GM12874 (cell line): Measurements from ENCODE around the gene SPACA9.

Source experiments
- TF ChIP-seq, protein P1 (sequence below): IDR thresholded peaks from 2 replicates; pipeline ENCODE4 v1.5.1; 2011; ENCODE audit warnings: low read depth, mild to moderate bottlenecking, control low read depth, low read length, moderate library complexity; ENCODE audit not compliant: insufficient read depth

SPACA9 gene

DNA sequence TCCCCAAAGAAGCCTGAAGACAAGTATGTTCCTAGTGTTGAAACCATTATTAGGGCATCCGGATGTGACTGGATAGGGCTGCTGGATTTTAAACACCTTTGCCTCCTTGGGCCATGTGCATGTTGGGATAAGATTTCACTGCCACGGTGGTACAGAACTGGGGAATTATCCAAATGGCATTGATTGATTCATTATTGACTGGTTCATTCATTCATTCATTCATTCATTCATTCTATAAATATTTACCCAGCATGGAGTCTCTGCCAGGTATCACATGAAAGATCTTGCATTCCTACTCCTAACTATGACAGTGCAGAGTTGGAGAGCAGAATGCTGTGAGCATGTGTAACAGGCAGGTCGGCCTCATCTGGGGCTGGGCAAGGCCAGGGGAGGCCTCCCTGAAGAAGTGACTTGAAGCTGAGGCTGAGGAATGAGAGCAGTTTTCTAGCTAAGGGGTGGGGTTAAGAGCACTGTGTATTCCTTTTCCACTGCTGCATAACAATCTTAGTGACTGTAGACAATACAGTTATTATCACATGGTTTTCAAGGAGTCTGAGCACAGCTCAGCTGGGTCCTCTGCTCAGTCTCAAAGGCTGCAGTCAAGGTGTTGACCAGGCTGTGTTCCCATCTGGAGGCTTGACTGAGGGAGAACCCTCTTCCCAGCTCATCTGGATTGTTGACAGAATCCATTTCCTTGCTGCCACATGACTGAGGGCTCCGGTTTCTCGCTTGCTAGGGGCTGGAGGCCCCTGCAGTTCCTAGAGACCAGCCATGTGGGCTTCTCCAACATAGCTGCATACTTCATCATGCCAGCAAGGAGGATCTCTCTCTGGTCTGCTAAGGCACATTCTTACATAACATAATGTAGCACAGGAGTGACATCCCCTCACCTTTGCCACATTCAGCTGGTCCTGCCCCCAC lies 36.3 kb upstream of the SPACA9 start:
- TF ChIP-seq, protein P1, sequence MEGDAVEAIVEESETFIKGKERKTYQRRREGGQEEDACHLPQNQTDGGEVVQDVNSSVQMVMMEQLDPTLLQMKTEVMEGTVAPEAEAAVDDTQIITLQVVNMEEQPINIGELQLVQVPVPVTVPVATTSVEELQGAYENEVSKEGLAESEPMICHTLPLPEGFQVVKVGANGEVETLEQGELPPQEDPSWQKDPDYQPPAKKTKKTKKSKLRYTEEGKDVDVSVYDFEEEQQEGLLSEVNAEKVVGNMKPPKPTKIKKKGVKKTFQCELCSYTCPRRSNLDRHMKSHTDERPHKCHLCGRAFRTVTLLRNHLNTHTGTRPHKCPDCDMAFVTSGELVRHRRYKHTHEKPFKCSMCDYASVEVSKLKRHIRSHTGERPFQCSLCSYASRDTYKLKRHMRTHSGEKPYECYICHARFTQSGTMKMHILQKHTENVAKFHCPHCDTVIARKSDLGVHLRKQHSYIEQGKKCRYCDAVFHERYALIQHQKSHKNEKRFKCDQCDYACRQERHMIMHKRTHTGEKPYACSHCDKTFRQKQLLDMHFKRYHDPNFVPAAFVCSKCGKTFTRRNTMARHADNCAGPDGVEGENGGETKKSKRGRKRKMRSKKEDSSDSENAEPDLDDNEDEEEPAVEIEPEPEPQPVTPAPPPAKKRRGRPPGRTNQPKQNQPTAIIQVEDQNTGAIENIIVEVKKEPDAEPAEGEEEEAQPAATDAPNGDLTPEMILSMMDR = no peak

DNA sequence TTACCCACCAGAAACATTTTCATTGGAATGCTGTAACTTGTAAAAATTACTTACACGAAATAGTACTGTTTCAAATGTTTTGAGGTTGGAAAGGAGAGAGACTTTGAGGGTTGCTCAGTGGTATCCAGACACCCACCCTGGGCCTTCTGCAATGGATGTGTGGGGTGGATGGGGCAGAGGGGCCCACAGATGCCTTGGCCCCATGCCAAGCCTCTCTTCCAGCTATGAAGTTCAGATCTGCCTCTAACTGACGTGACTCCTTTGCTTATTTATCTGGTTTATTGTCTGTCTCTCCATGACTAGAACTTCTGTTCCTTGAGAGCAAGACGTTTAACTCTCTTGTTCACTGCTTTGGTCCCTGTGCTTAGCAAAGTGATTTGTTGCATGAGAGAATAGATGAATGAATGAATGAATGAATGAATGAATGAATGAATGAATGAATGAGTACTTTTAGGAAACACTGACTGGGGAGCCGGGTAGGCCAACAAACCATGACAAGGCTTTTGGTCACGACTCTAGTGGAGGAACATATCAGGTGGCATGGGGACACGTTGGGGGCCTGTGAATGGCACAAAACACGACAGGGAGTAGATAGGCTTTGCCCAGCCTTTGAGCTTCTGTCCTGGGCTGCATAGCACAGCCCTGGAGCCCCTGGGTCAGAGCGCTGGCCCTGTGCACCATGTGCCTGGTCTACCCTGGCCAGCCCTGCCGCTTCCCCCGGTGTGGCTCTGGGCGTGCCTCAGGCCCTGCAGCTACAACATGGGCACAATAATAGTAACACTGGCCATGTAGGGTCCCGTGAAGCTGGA lies 32.4 kb upstream of the SPACA9 start:
- TF ChIP-seq, protein P1 = no peak

DNA sequence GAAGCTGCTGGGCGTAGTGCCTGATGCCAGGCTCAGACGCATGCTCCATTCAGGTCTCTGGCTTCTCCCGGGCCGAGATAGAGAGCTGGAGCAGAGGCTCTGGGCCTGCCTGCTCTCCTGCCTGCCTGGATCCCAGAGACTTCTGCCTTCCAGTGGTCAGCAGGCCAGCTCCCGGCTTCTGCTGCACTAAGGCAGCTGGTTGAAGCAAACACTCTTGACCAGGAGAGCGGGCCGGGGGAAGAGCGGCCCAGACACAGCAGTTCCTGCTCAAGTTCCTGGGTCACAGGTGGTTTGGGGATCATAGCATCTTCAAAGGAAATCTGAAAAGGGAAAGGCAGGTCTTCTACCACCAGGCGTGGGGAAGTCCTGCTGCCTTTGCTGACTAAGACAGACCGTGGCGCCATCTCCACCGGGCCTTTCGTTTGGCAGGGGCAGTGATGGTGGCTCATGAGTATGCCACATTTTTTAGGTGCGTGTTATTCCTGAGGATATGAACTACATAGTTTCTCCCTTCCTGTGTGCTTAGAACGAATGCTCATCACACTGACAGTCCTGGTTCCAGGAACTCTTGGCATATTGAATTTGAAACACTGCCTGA lies 31.7 kb upstream of the SPACA9 start:
- TF ChIP-seq, protein P1 = no peak

DNA sequence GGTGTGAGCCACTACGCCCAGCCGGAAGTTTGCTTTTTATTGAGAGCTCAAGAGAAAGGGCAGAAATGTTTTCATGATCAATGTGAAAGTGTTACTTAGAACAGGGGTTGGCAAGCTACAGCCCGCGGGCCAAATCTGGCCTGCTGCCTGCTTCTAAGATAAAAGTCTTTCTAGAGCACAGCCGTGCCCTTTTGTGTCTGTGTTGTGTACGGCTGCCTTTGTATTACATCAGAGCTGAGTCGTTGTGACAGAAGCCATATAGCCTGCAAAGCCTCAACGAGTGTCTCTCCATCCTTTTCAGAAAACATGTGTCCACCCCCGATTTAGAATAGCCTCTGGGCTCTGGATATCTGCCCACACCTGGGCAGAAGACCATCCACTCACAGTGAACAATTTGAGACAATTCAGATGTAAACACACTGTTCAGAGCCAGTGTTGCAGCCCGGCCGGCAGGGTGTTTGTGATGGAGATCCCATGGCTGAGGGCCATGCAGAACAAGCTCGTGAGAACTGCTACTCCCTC lies 29.5 kb upstream of the SPACA9 start:
- TF ChIP-seq, protein P1 = no peak

DNA sequence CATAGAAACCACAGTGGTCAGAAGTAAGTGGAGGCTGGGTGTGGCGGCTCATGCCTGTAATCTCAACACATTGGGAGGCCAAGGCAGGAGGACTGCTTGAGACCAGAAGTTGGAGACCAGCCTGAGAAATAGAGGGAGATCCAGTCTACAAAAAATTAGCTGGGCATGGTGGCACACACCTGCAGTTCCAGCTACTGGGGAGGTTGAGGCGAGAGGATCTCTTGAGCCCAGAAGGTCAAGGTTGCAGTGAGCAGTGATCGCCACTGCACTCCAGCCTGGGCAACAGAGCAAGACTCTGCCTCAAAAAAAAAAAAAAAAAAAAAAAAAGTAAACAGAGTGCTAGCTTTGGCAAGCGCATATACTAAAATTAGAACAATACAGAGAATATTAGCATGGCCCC lies 25.2 kb upstream of the SPACA9 start:
- TF ChIP-seq, protein P1 = no peak

DNA sequence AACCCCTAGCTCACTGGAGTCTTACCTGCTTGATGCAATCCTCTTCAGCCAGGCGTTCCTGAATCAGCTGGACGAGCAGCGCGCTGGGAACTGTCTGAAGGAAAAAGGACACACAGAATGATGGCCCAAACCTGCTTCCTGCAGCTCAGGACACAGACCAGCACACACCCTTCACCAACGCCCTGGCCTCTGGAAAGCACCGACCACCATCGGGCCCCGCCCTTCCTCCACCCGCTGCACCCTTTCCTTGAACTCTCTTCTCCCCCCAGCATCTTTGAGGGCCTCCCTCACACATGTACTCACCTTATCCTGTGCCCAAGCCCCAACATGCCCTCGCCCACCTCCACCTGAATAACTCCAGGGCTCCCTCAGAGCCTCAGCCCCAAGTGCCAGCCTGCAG lies 23.9 kb upstream of the SPACA9 start:
- TF ChIP-seq, protein P1 = no peak

DNA sequence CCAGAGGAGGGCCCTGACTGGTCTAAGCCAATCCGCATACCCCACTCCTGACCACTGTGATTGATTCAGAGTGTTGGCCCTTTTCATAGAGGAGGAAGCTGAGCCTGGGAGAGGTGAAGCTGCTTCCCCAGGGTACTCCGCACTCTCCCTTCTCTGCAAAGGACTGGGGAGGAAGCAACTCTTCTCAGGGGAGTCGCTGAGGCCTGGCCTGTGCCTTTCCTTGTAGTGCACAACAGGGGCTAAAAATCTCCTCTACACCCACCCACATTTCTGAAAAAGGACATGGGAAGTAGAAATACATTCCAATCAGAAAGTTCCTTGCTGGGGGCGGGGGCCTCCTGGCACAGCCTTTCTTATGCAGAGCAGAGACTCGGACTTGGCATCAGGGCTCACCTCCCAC lies 22.8 kb upstream of the SPACA9 start:
- TF ChIP-seq, protein P1 = no peak
